Measurements from ENCODE around the gene ETFBKMT. TPM values are rescaled to one million over a fixed set of nuclear protein-coding genes. Genes with fewer than 3 reads are reported as not detected.

The ETFBKMT gene
- total and polyA plus RNA-seq, 12 donors: 1.7 to 8.7 (median 5.9) TPM

GRCh38 chr12:31655792-31656191 lies 3.7 kb upstream of the ETFBKMT start:
- 56 to 82% methylated on average over 1 of the region's 1 CpG for WGBS, 2 donors
- TF ChIP-seq, protein P1, sequence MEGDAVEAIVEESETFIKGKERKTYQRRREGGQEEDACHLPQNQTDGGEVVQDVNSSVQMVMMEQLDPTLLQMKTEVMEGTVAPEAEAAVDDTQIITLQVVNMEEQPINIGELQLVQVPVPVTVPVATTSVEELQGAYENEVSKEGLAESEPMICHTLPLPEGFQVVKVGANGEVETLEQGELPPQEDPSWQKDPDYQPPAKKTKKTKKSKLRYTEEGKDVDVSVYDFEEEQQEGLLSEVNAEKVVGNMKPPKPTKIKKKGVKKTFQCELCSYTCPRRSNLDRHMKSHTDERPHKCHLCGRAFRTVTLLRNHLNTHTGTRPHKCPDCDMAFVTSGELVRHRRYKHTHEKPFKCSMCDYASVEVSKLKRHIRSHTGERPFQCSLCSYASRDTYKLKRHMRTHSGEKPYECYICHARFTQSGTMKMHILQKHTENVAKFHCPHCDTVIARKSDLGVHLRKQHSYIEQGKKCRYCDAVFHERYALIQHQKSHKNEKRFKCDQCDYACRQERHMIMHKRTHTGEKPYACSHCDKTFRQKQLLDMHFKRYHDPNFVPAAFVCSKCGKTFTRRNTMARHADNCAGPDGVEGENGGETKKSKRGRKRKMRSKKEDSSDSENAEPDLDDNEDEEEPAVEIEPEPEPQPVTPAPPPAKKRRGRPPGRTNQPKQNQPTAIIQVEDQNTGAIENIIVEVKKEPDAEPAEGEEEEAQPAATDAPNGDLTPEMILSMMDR (IDR thresholded peaks at IDR 0.05): no peak
- Histone ChIP-seq H3K9me3 (no peaks in the 10 kb centered on the region), H3K4me1 (peaks cover 0 to 35% (median 15%) of the 10 kb centered on the region in 9 donors), H3K36me3 (no peaks in the 10 kb centered on the region), H3K27me3 (no peaks in the 10 kb centered on the region), H3K4me3 (no peak overlapping the region), H3K27ac (no peak overlapping the region)
- DNase-seq (no peak), ATAC-seq (no peak)
- intact Hi-C loops (cut with DNase I): loop anchor here in 7 of 10 donors (2.0 to 10.0 kb wide), 8 partner anchors 299 to 1019 kb away; partner anchors contain the start of genes DNM1L (in 4 of the 7), BICD1 (in 1 of the 7) and RESF1 (in 1 of the 7)

DNA sequence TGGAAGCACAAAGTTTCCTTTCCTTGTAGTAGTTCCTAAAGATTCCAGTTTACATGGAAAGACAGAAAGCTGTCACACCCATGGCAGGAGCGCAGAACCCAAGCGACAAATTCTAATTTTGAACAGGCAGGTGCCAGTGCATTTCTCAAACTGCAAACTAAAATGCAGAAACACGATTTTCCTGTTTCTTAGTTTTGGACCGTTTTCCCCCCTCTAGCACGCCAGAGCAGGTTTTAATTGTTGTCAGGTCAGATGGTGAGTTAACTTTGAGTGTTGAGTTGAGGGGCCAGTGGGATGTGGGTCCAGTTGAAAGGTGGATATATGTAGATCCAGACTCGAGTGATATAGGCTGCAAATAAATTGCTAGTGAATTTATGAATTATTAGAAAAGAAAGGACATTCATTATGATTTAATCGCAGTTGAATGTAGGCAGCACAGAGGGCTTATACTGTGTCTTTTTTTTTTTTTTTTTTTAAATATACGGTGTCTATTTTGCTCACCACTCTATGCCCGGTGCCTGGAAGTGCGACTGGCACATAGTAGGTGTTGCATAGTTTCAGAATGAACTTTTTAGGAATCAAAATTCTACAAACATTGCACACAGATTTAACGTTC lies 909 bp upstream of the ETFBKMT start:
- Histone ChIP-seq H3K4me3 (peak overlapping the region; percentile 30 to 78 (median 67)), H3K27me3 (no peaks in the 10 kb centered on the region), H3K36me3 (peaks cover 0 to 18% (median 0%) of the 10 kb centered on the region in 9 donors), H3K27ac (peak overlapping the region; percentile 83 to 98 (median 94)), H3K4me1 (peaks cover 0 to 20% (median 11%) of the 10 kb centered on the region in 9 donors), H3K9me3 (no peaks in the 10 kb centered on the region)
- DNase-seq (no peak), ATAC-seq (peak in 6 of 8 donors; percentile 2 to 40 (median 7))
- TF ChIP-seq, protein P1 (IDR thresholded peaks at IDR 0.05): no peak
- 18 to 19% methylated on average over 11 of the region's 11 CpGs for WGBS, 2 donors
- intact Hi-C loops (cut with DNase I): loop anchor here in 7 of 10 donors (2.0 to 10.0 kb wide), 8 partner anchors 296 to 1016 kb away; partner anchors contain the start of genes DNM1L (in 4 of the 7), RESF1 (in 2 of the 7) and BICD1 (in 1 of the 7)

DNA sequence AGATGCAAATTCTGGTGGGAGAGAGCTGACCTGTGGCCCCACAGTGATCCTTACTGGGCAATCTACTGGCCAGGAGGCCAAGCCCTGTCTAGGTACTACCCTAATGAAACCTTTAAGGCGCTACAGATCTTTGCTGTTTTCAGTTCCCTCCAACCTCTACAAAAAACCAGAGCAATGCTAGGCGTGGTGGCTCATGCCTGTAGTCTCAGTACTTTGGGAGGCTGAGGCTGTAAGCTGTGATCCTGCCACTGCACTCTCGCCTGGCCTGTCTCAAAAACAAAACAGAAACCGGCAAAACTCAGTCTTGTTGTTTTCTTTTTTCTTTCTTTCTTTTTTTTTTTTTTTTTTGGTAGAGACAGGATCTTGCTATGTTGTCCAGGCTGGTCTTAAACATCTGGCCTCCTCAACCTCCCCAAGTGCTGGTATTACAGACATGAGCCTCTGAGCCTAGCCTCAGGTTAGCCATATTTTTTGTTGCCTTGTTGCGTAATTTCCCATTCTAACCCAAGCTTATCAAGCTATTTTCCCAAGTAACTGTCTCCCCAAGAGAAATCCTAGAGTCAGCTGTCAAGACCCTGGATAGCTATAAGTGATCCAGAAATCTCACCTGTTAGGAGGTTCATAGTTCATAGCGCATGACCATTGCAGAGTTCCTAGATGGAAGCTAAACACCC lies 2.8 kb downstream of the ETFBKMT start:
- WGBS, 2 donors: 96% methylated on average over 6 of the region's 6 CpGs

GRCh38 chr12:31663576-31663975 lies 4.1 kb downstream of the ETFBKMT start:
- peaks cover 0 to 30% (median 0%) of the 10 kb centered on the region in 9 donors for H3K36me3 ChIP-seq
- peaks cover 0 to 16% (median 2%) of the 10 kb centered on the region in 11 donors for H3K9me3 ChIP-seq
- H3K27me3 ChIP-seq: no peaks in the 10 kb centered on the region
- 69 to 80% methylated on average over 4 of the region's 4 CpGs for WGBS, 2 donors
- no peak overlapping the region for H3K4me3 ChIP-seq
- no peak overlapping the region for H3K27ac ChIP-seq
- DNase-seq: no peak
- intact Hi-C loops (cut with DNase I): loop anchor here in 3 of 10 donors (5.0 to 10.0 kb wide), 3 partner anchors 291 to 651 kb away; partner anchors contain the start of gene RESF1 (in 1 of the 3)
- H3K4me1 ChIP-seq: peaks cover 0 to 15% (median 9%) of the 10 kb centered on the region in 9 donors
- TF ChIP-seq, protein P1 (IDR thresholded peaks at IDR 0.05): no peak
- no peak for ATAC-seq

More for the DNA sequence above, 2.8 kb downstream of the ETFBKMT start:
- DNase-seq (no peak), ATAC-seq (no peak)
- TF ChIP-seq, protein P1 (IDR thresholded peaks at IDR 0.05): no peak
- peaks cover 0 to 19% (median 11%) of the 10 kb centered on the region in 9 donors for H3K4me1 ChIP-seq
- no peak overlapping the region for H3K27ac ChIP-seq
- peaks cover 0 to 9% (median 0%) of the 10 kb centered on the region in 11 donors for H3K9me3 ChIP-seq
- H3K27me3 ChIP-seq: no peaks in the 10 kb centered on the region
- H3K36me3 ChIP-seq: peaks cover 0 to 30% (median 0%) of the 10 kb centered on the region in 9 donors
- H3K4me3 ChIP-seq: no peak overlapping the region
- intact Hi-C loops (cut with DNase I): loop anchor here in 3 of 10 donors (5.0 to 10.0 kb wide), 3 partner anchors 292 to 652 kb away; partner anchors contain the start of gene RESF1 (in 1 of the 3)
